Left lung (tissue), 10 donors: Measurements from ENCODE around the gene ZBTB17. TPM values are rescaled to one million over a fixed set of nuclear protein-coding genes. Genes with fewer than 3 reads are reported as not detected.

Experiments used
- ATAC-seq: fragments of 200-7000 bp; cut with Tn5 transposase; one replicate; pipeline ENCODE4 v1.9.1; 2020; ENCODE audit warnings: moderate library complexity
- DNase-seq, 4 donors: peaks; one replicate each; pipeline ENCODE4 v3.0.0-alpha.2; 2013 to 2020
- H3K27ac ChIP-seq, 2 donors: fragments of 200-600 bp; sonication (generic) in 1 of 2; one replicate each; pipeline versions ENCODE4 v1.5.0 to v1.8.0; 2020 to 2021
- H3K27me3 ChIP-seq, 2 donors: fragments of 200-600 bp; sonication (generic) in 1 of 2; one replicate each; pipeline versions ENCODE4 v1.5.0 to v1.8.0; 2020 to 2021
- H3K36me3 ChIP-seq, 2 donors: fragments of 200-600 bp; sonication (generic) in 1 of 2; one replicate each; pipeline versions ENCODE4 v1.5.0 to v1.8.0; 2020 to 2021
- H3K4me1 ChIP-seq, 2 donors: fragments of 200-600 bp; one replicate each; pipeline ENCODE4 v1.8.0; 2021
- H3K4me3 ChIP-seq, 2 donors: fragments of 200-600 bp; sonication (generic) in 1 of 2; one replicate each; pipeline versions ENCODE4 v1.5.0 to v1.8.0; 2020 to 2021; ENCODE audit warnings: mild to moderate bottlenecking in 1 of 2
- H3K9me3 ChIP-seq, 2 donors: fragments of 200-600 bp; sonication (generic) in 1 of 2; one replicate each; pipeline versions ENCODE4 v1.5.0 to v1.8.0; 2020 to 2021
- CTCF ChIP-seq, 2 donors: fragments of 200-600 bp; sonication (generic) in 1 of 2; IDR thresholded peaks; one replicate each; pipeline versions ENCODE4 v1.5.0 to v1.8.0; 2021; ENCODE audit warnings: antibody characterized with exemption in 2 of 2
- intact Hi-C, 2 donors: fragments of 100-400 bp; cut with DNase I; formaldehyde crosslinking; loops; one replicate each; pipeline versions ENCODE4 v1.11.2 to v1.14.2; 2022
- polyA plus RNA-seq, 6 donors: library from polyadenylated mRNA; unstranded; fragments of 120-200 nt; gene quantifications; one replicate each; pipeline ENCODE4 v1.2.1, GENCODE V29; 2013; ENCODE audit not compliant: insufficient read length in 6 of 6
- total RNA-seq, 2 donors: library from RNA; stranded (reverse); fragmentation: NEBNext Ultra II Directional; extraction: Animal tissue kit (Norgen Biotek cat#: 25700); gene quantifications; one replicate each; pipeline ENCODE4 v1.2.1, GENCODE V29; 2021
- donor health status: DM: no; HTN: yes; CAD: no.
- donor health status: DM: no; HTN: no; CAD: no.

Gene ZBTB17
- total and polyA plus RNA-seq, 8 donors = 27.4 to 46.5 (median 33.1) TPM

GRCh38 chr1:16017461-16018303 lies 41.8 kb upstream of the ZBTB17 start, which contains the start of gene HSPB7:
Gene HSPB7, minus strand, starts transcription at chr1:16018043. Its CDS starts 80 bp downstream, at chr1:16017963.
- no peaks in the 10 kb centered on the region for H3K9me3 ChIP-seq
- intact Hi-C loops = no loop called here
- TF ChIP-seq CTCF (IDR thresholded peaks at IDR 0.05) = no peak
- H3K4me1 ChIP-seq = peaks cover 11 to 19% of the 10 kb centered on the region in 2 donors
- peaks cover 0 to 11% of the 10 kb centered on the region in 2 donors for H3K27me3 ChIP-seq
- peak; percentile 36 for ATAC-seq
- peak; percentile 62 to 77 (median 74) for DNase-seq
- no peak within 1 kb of the TSS for H3K4me3 ChIP-seq
- no peaks in the 10 kb centered on the region for H3K36me3 ChIP-seq
- H3K27ac ChIP-seq = peak within 1 kb of the TSS; percentile 18 to 70

- Histone ChIP-seq H3K27me3 (peaks cover 0 to 13% of the 10 kb centered on the region in 2 donors), H3K4me3 (no peak overlapping the region), H3K27ac (peak overlapping the region; percentile 18 to 70), H3K4me1 (peaks cover 17 to 23% of the 10 kb centered on the region in 2 donors), H3K9me3 (no peaks in the 10 kb centered on the region), H3K36me3 (no peaks in the 10 kb centered on the region)
- intact Hi-C loops = no loop called here
- no peak for TF ChIP-seq CTCF (IDR thresholded peaks at IDR 0.05)
- DNase-seq (peak in 1 of 4 donors; percentile 41), ATAC-seq (no peak)
Measured at GRCh38 chr1:16017076-16017460, 41.2 kb upstream of the ZBTB17 start.

GRCh38 chr1:16015960-16016901 lies 40.3 kb upstream of the ZBTB17 start:
- Histone ChIP-seq H3K9me3 (no peaks in the 10 kb centered on the region), H3K4me1 (peaks cover 17 to 23% of the 10 kb centered on the region in 2 donors), H3K36me3 (no peaks in the 10 kb centered on the region), H3K4me3 (no peak overlapping the region), H3K27me3 (peaks cover 0 to 13% of the 10 kb centered on the region in 2 donors), H3K27ac (no peak overlapping the region)
- ATAC-seq (no peak), DNase-seq (no peak)
- TF ChIP-seq CTCF (IDR thresholded peaks at IDR 0.05) = no peak
- intact Hi-C loops = no loop called here

- TF ChIP-seq CTCF (IDR thresholded peaks at IDR 0.05) = no peak
- intact Hi-C loops = no loop called here
- no peak overlapping the region for H3K4me3 ChIP-seq
- peaks cover 17 to 23% of the 10 kb centered on the region in 2 donors for H3K4me1 ChIP-seq
- no peak for ATAC-seq
- peaks cover 0 to 13% of the 10 kb centered on the region in 2 donors for H3K27me3 ChIP-seq
- no peaks in the 10 kb centered on the region for H3K9me3 ChIP-seq
- no peak overlapping the region for H3K27ac ChIP-seq
- no peak for DNase-seq
- no peaks in the 10 kb centered on the region for H3K36me3 ChIP-seq
Measured at GRCh38 chr1:16015491-16015890, 39.6 kb upstream of the ZBTB17 start.
